Sigmoid colon (tissue), 7 donors: ENCODE measurements around the gene CCDC69. TPM values are rescaled to one million over a fixed set of nuclear protein-coding genes. Genes with fewer than 3 reads are reported as not detected.
"Not testable (repeated sequence)": the region's sequence is repeated elsewhere in the genome, so short reads cannot be mapped to it uniquely, and the experiment has no call there.

ENCODE experiments used
- DNase-seq: peaks from one replicate; pipeline ENCODE4 v3.0.0-alpha.2; 2019
- H3K27ac ChIP-seq, 4 donors: fragments of 200-600 bp; sonication (generic); one replicate each; pipeline ENCODE4 v1.5.1; 2016 to 2019; ENCODE audit warnings: mild to moderate bottlenecking in 1 of 4
- H3K27me3 ChIP-seq, 3 donors: fragments of 200-600 bp; sonication (generic); one replicate each; pipeline ENCODE4 v1.5.1; 2019; ENCODE audit warnings: mild to moderate bottlenecking in 1 of 3
- H3K36me3 ChIP-seq, 4 donors: fragments of 200-600 bp; sonication (generic); one replicate each; pipeline ENCODE4 v1.5.1; 2016 to 2019
- H3K4me1 ChIP-seq, 4 donors: fragments of 200-600 bp; sonication (generic); one replicate each; pipeline ENCODE4 v1.5.1; 2017 to 2019
- H3K4me3 ChIP-seq, 4 donors: fragments of 200-600 bp; sonication (generic); one replicate each; pipeline ENCODE4 v1.5.1; 2017 to 2019; ENCODE audit warnings: mild to moderate bottlenecking in 2 of 4, moderate library complexity in 1 of 4
- H3K9me3 ChIP-seq, 4 donors: fragments of 200-600 bp in 3 of 4; sonication (generic) in 3 of 4; one replicate each; pipeline versions ENCODE4 v1.5.1 to v1.6.1; 2013 to 2019
- EP300 ChIP-seq, 4 donors: sonication (generic); formaldehyde crosslinking; IDR thresholded peaks; one replicate each; pipeline ENCODE4 v1.6.1; 2017; ENCODE audit warnings: antibody characterized with exemption in 4 of 4
- POLR2A ChIP-seq, 2 donors: fragments of 450-650 bp; IDR thresholded peaks; one replicate each; pipeline ENCODE4 v1.6.1; 2016; ENCODE audit warnings: antibody characterized with exemption in 2 of 2, mild to moderate bottlenecking in 2 of 2, moderate library complexity in 2 of 2
- POLR2AphosphoS5 ChIP-seq, 4 donors: sonication (generic); formaldehyde crosslinking; IDR thresholded peaks; one replicate each; pipeline ENCODE4 v1.6.1; 2017; ENCODE audit warnings: antibody characterized with exemption in 4 of 4
- WGBS, 2 donors: extraction: QIAGEN DNeasy Blood & Tissue Kit; methylation state at CpG; one replicate each; pipeline ENCODE4 v1.1.7; 2013; 5-methylcytosine and 5-hydroxymethylcytosine counted together
- intact Hi-C: fragments of 100-400 bp; cut with DNase I; formaldehyde crosslinking; loops from one replicate; pipeline ENCODE4 v1.15.1; 2023
- polyA plus RNA-seq, 3 donors: library from polyadenylated mRNA; stranded (reverse); fragments of 200-250 nt; gene quantifications; one replicate each; pipeline ENCODE4 v1.2.3, GENCODE V29; 2013
- total RNA-seq, 4 donors: library from RNA; depleted of rRNA; stranded (reverse); fragments of >200 nt; gene quantifications; one replicate each; pipeline ENCODE4 v1.1.0, GENCODE V29; 2016
- TF ChIP-seq, protein P1 (sequence below), 4 experiments: fragments of 450-650 bp in 3 of 4; fragments of 200-600 bp in 1 of 4; IDR thresholded peaks; one replicate each; pipeline ENCODE4 v1.5.1; 2016 to 2019; ENCODE audit warnings: antibody characterized with exemption in 4 of 4, mild to moderate bottlenecking in 3 of 4, moderate library complexity in 2 of 4
- donor health status: healthy with polysubstance abuse.
- donor health status: Bipolar disorder and iron deficiency.
- donor health status: healthy.

Gene CCDC69
- total and polyA plus RNA-seq, 7 donors = 6.0 to 342 (median 199) TPM

DNA sequence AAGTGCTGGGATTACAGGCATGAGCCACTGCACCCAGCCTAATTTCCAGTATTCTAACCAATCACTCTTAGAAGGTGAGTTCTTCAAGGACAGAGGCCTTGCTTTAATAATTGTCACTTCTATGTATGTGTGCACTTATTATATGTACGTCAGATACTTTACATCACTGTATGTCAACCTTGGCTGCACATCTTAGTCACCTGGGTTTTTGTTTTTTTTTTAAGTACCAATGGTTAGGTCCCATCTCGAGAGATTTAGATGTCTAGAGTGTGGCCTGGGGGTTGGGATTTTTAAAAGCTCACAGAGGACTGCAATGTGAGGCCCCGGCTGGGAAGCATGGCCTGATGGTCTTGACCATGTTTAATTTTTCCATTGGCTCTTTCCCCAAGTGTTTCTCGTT lies 19.2 kb upstream of the CCDC69 start:
- no peak for TF ChIP-seq POLR2AphosphoS5 (IDR thresholded peaks at IDR 0.05)
- TF ChIP-seq EP300 (IDR thresholded peaks at IDR 0.05) = no peak
- TF ChIP-seq, protein P1, sequence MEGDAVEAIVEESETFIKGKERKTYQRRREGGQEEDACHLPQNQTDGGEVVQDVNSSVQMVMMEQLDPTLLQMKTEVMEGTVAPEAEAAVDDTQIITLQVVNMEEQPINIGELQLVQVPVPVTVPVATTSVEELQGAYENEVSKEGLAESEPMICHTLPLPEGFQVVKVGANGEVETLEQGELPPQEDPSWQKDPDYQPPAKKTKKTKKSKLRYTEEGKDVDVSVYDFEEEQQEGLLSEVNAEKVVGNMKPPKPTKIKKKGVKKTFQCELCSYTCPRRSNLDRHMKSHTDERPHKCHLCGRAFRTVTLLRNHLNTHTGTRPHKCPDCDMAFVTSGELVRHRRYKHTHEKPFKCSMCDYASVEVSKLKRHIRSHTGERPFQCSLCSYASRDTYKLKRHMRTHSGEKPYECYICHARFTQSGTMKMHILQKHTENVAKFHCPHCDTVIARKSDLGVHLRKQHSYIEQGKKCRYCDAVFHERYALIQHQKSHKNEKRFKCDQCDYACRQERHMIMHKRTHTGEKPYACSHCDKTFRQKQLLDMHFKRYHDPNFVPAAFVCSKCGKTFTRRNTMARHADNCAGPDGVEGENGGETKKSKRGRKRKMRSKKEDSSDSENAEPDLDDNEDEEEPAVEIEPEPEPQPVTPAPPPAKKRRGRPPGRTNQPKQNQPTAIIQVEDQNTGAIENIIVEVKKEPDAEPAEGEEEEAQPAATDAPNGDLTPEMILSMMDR (IDR thresholded peaks at IDR 0.05) = no peak
- no peak for TF ChIP-seq POLR2A (IDR thresholded peaks at IDR 0.05)

DNA sequence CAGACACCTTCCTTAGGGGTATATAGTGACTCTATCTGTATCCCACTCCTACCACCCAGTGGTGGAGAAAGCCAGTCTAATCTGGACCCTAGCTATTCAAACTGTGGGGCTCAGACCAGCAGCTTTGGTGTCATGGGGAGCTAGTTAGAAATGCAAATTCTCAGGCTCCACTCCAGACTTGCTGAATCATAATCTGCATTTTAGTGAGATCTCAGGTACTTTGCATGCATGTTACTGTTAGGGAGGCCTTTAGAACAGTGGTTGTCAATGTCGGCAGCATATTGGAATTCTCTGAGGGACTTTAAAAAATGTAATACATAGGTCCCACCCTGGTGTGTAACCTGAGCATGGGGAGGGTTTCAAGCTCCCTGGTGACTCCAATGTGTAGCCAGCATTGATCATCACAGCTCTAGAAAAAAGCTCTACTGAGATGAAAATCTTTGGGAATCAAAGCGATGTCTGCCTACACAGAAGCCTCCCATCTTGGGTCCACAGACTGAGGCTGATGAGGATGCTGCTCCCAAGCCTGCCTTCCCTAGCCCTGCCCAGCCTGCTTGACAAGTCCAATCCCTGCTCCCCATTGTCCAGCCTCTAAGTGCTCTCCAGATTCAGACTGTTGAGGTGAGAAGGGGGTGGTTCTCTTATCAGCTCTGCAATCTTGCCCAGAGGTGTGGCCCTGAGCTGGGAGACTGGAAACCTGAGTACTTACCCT lies 17.2 kb upstream of the CCDC69 start:
- Histone ChIP-seq H3K27me3 (no peaks in the 10 kb centered on the region), H3K27ac (no peak overlapping the region), H3K36me3 (no peaks in the 10 kb centered on the region), H3K4me1 (peaks cover 0 to 23% (median 20%) of the 10 kb centered on the region in 4 donors), H3K4me3 (no peak overlapping the region), H3K9me3 (no peaks in the 10 kb centered on the region)
- WGBS, 2 donors = 87 to 90% methylated on average over 2 of the region's 2 CpGs
- DNase-seq = peak; percentile 44
- intact Hi-C loops = no loop called here
- TF ChIP-seq, protein P1 (IDR thresholded peaks at IDR 0.05) = no peak
- TF ChIP-seq POLR2AphosphoS5 (IDR thresholded peaks at IDR 0.05) (no peak), POLR2A (IDR thresholded peaks at IDR 0.05) (no peak), EP300 (IDR thresholded peaks at IDR 0.05) (no peak)

More for the DNA sequence above, 19.2 kb upstream of the CCDC69 start:
- intact Hi-C loops = no loop called here
- H3K9me3 ChIP-seq = no peaks in the 10 kb centered on the region
- H3K27ac ChIP-seq = no peak overlapping the region
- no peak overlapping the region for H3K4me3 ChIP-seq
- DNase-seq = no peak
- whole genome bisulfite sequencing, 2 donors = 84 to 91% methylated on average over 4 of the region's 4 CpGs
- peaks cover 0 to 16% (median 11%) of the 10 kb centered on the region in 4 donors for H3K4me1 ChIP-seq
- H3K27me3 ChIP-seq = no peaks in the 10 kb centered on the region
- H3K36me3 ChIP-seq = no peaks in the 10 kb centered on the region

DNA sequence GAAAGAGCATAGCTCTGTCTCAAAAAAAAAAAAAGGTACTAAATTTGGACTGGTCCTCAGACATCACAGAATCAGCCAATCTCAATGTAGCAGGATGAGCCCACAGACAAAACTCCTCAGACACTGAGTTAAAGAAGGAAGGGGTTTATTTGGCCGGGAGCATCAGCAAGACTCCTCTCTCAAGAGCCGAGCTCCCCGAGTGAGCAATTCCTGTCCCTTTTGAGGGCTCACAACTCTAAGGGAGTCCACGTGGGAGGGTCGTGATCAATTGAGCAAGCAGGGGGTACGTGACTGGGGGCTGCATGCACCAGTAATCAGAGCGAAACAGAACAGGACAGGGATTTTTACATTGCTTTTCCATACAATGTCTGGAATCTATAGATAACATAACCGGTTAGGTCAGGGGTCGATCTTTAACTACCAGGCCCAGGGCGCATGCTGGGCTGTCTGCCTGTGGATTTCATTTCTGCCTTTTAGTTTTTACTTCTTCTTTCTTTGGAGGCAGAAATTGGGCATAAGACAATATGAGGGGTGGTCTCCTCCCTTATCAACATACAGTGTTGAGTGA lies 16.5 kb upstream of the CCDC69 start:
- DNase-seq = peak; percentile 55
- H3K36me3 ChIP-seq, intact Hi-C loops, H3K27me3 ChIP-seq, H3K4me3 ChIP-seq, H3K9me3 ChIP-seq: not testable (repeated sequence)
- WGBS, 2 donors = 91 to 93% methylated on average over 10 of the region's 10 CpGs
- peak overlapping the region in 1 of 4 donors; percentile 90 for H3K27ac ChIP-seq
- H3K4me1 ChIP-seq = peaks cover 0 to 27% (median 23%) of the 10 kb centered on the region in 4 donors

GRCh38 chr5:151239237-151239861 lies 15.5 kb upstream of the CCDC69 start:
- TF ChIP-seq POLR2A (IDR thresholded peaks at IDR 0.05) = no peak
- peak in 1 of 4 donors; percentile 39 for TF ChIP-seq POLR2AphosphoS5 (IDR thresholded peaks at IDR 0.05)
- TF ChIP-seq, protein P1 (IDR thresholded peaks at IDR 0.05) = peak; percentile 48 to 70 (median 57)
- TF ChIP-seq EP300 (IDR thresholded peaks at IDR 0.05) = no peak
- peaks cover 0 to 36% (median 33%) of the 10 kb centered on the region in 4 donors for H3K4me1 ChIP-seq
- H3K27ac ChIP-seq = peak overlapping the region; percentile 84 to 90 (median 86)
- peak; percentile 93 for DNase-seq
- H3K9me3 ChIP-seq = no peaks in the 10 kb centered on the region
- no peaks in the 10 kb centered on the region for H3K36me3 ChIP-seq
- 21 to 24% methylated on average over 17 of the region's 17 CpGs for WGBS, 2 donors
- H3K27me3 ChIP-seq = no peaks in the 10 kb centered on the region
- intact Hi-C loops = loop anchor here (2.0 to 10.0 kb wide), 3 partner anchors 87 to 185 kb away; no protein-coding TSS in a partner anchor
- peak overlapping the region in 3 of 4 donors; percentile 15 to 40 (median 40) for H3K4me3 ChIP-seq

DNA sequence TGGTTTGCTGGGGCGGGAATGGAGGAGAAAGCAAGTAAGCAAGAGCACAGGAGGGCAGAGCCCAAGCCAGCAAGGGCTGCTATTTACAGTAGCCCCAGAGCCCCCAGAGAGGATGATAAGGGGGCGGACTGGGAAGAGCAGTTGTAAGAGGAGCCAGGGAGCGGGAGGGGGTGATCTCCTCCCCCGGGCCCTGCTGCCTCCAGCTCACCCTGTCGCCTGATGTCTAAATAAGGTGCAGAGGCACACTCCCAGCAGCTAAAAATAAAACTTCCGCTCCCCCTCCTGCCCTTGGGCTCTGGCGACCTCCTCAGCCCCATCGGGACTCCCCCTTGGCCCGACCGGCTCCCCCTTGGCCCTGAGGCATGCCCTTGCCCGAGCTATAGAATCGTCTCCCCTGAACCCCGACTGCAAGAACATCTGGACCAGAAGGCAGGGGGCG lies 14.4 kb upstream of the CCDC69 start:
- peak; percentile 86 for DNase-seq
- intact Hi-C loops = loop anchor here (2.0 to 10.0 kb wide), 3 partner anchors 86 to 184 kb away; no protein-coding TSS in a partner anchor

More for the DNA sequence above, 14.4 kb upstream of the CCDC69 start:
- TF ChIP-seq POLR2A (IDR thresholded peaks at IDR 0.05) (no peak), POLR2AphosphoS5 (IDR thresholded peaks at IDR 0.05) (peak; percentile 18 to 49 (median 31))
- Histone ChIP-seq H3K27me3 (no peaks in the 10 kb centered on the region), H3K9me3 (no peaks in the 10 kb centered on the region), H3K27ac (peak overlapping the region; percentile 84 to 90 (median 86)), H3K4me1 (peaks cover 0 to 41% (median 39%) of the 10 kb centered on the region in 4 donors), H3K36me3 (no peaks in the 10 kb centered on the region), H3K4me3 (peak overlapping the region; percentile 15 to 40 (median 34))
- WGBS, 2 donors = 44 to 69% methylated on average over 14 of the region's 14 CpGs
